ENCODE data around the gene ATP6V0C. TPM values are rescaled to one million over a fixed set of nuclear protein-coding genes. Genes with fewer than 3 reads are reported as not detected.

The ATP6V0C gene
- total RNA-seq, 1 donor from 2014 or later = 113 TPM

DNA sequence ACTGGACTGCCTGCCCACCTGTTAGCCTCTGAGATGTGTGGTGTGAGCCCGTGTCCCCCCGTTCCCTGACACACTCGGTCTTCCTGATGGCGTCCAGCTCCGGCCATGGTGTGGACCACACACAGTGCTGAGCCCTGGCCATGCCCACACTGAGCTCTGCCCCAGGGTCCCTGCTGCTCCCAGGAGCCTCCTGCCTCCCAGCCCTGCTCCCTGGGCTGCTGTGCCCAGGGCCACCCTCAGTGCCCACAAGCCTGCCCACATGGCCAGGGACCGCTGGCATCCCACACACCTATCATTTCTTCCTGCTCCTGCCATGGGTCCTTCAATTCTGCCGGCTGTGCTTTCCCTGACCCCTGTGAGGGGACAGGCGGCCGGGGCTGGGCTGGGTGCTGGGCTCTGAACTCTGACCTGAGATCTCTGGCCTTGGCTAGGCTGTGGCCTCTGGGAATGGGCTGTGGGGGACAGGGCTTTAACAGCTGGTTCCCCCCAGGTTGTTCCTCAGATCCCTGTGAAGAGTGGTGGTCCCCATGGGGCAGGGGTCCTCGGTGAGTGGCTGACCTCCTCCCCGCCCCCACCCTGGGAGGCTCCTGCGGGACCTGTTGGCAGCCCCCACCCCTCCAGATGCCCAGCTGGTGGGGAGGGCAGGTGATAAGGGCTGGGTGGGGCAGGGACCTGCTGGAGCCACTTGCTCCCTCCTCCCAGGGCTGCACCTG, 13.5 kb downstream of the ATP6V0C start:
- intact Hi-C loops (cut with micrococcal nuclease) = no loop called here

DNA sequence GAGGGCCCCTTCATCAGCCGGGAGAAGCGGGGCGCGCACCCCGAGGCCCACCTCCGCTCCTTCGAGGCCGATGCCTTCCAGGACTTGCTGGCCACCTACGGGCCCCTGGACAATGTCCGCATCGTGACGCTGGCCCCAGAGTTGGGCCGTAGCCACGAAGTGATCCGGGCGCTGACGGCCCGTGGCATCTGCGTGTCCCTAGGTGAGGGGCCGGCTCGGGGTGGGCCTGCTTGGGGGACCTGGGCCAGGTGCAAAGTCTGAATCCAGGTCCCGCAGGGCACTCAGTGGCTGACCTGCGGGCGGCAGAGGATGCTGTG, 14.0 kb downstream of the ATP6V0C start:
- intact Hi-C loops (cut with micrococcal nuclease) = no loop called here

DNA sequence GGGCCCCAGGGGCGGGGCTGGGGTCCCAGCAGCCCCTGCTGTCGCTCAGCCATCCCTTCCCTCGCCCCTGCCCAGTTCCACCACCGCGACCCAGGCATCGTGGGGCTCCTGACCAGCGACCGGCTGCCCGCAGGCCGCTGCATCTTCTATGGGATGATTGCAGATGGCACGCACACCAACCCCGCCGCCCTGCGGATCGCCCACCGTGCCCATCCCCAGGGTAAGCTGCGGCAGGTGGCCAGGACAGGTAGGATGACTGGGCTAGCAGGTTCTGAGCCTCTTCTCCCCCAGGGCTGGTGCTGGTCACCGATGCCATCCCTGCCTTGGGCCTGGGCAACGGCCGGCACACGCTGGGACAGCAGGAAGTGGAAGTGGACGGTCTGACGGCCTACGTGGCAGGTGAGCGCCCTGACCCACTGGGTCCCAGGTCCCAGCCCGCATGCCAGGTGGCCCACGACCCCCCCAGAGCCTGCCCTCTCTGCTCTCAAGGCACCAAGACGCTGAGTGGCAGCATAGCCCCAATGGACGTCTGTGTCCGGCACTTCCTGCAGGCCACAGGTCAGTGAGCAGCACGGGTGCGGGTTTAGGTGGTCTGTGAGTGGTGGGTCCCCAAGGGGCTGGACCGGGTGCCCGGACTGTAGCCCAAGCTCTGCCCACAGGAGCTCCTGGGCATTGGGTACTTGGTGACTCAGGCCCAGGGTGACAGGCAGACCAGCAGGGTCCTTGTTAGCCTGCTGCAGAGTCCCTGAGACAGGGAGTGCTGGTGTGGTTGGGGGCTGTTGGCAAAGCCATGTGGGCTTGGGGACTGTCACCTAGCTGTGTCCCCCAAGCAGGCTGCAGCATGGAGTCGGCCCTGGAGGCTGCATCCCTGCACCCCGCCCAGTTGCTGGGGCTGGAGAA, 14.7 kb downstream of the ATP6V0C start:
- intact Hi-C loops (cut with micrococcal nuclease) = no loop called here

DNA sequence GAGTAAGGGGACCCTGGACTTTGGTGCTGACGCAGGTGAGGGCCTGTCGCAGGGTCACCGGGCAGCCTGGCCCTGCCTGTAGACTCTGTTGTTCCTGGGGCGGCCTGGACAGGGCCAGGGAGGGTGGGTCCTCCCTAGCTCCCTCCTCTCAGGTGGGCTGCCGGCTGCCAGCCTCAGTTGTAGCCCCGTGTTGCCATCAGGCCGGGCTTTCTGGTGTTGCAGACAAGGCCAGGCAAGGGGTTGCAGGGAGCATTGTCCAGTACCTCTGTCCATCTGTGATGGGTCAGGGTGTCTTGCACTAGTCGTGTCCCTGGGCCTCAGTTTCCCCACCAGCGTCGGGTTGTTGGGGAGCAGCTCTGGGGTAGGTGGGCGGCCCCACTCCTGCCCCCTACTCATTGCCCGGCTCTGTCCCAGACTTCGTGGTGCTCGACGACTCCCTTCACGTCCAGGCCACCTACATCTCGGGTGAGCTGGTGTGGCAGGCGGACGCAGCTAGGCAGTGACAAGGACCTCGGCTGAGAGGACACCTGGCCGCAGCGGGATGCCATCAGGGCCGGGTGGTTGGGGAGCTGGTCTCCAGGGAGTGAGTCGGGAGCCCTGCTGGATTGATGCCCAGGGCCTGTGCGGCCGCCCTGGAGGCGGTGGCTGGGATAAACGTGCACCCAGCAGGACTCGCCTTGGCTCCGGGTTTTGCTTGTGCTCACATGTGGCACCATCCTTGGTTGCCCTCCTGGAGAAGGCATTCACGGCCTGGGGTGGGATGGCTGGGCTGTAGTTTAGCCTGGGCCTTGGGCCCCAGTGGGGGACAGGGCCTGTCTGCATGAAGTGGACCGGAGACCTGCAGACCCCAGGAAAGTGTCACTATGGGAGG, 15.5 kb downstream of the ATP6V0C start:
- intact Hi-C loops (cut with micrococcal nuclease) = no loop called here

DNA sequence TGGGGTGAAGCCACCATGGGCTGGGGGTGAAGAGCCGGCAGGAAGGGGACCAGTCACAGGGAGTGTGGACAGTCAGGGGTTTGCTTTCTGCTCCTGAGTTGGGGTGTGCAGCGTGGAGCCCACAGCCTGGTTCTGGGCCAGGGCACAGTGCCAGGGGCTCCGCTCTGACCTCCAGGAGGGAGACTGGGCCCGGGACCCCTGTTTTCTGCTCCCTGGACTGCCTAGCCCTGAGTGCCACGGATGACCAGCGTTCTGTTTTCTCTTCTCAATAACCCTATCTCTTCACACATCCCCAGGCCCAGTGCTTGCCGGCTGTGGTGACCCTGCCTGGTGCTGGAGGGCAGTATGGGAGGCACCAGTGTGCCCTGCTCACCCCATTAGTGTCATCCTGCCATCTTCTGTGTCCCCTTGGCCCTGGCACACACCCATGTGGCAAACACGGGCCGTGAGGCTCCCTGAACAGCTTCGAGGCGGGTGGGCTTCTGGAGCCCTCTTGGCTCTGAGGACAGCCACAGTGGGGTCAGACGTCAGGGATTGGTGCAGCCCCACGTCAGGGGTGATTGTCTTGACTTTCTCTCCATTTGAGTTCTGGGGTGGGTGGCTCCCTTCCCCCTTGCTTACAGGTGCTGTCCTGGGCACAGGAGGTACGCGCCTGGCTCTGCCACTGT, 16.3 kb downstream of the ATP6V0C start:
- intact Hi-C loops (cut with micrococcal nuclease) = loop anchor here (5.0 to 10.0 kb wide), 3 partner anchors 308 to 535 kb away; partner anchors contain the start of genes E4F1, NTHL1 and TSC2

DNA sequence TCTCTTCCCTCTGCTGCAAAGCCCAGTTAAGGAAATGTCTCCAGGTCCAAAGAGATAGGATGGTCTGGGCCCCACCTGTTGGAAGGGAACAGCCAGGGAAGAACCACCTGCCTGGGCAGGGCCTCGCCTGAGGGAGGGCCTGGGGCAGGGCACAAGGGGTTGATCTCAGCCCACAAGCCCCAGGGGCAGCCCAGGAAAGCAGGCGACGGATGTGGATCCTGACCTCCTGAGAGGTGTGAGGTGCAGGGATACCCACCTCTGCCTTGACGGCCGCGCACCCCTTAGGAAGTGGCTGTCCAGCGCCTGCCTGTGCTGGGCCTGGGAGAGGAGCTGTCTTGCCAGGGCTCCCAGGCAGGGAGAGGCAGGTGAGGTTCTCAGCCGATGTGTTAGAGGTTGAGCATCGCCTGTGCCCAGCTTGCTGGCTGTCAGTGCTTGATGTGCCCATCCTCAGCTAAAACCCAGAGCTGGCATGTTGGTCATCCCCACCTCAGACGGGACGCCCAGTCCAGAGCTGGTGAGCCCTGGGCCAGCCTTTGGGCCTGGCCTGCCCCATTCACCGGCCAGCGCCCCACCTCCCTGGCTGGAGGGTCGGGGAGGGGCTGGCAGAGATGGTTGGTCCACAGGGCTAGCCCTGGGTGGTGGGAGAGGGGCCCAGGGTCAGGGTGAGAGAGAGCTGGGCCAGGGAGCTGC, 17.0 kb downstream of the ATP6V0C start:
- intact Hi-C loops (cut with micrococcal nuclease) = loop anchor here (5.0 to 10.0 kb wide), 3 partner anchors 308 to 536 kb away; partner anchors contain the start of genes E4F1, NTHL1 and TSC2

DNA sequence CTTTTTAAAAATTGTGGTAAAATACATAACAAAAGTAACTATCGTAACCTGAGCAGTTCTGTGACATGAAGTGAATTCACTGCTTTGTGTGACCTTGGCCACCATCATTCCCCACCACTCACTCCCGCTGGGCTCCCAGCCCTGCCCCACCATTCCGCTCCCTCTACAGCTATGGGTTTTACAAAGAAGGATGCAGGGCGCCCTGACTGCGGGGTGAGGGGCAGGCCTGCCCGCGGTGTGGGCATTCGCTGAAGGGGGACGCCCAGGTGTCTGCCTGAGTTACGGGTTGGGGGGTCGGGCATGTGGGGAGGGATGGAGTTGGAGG, 17.6 kb downstream of the ATP6V0C start, which contains the start of gene CEMP1:
Gene CEMP1, minus strand, starts transcription at position 38 of the 325 bp plus-strand sequence. CDS start 335 bp downstream, outside the sequence.
- intact Hi-C loops (cut with micrococcal nuclease) = loop anchor here (5.0 to 10.0 kb wide), 3 partner anchors 309 to 537 kb away; partner anchors contain the start of genes E4F1, NTHL1 and TSC2

DNA sequence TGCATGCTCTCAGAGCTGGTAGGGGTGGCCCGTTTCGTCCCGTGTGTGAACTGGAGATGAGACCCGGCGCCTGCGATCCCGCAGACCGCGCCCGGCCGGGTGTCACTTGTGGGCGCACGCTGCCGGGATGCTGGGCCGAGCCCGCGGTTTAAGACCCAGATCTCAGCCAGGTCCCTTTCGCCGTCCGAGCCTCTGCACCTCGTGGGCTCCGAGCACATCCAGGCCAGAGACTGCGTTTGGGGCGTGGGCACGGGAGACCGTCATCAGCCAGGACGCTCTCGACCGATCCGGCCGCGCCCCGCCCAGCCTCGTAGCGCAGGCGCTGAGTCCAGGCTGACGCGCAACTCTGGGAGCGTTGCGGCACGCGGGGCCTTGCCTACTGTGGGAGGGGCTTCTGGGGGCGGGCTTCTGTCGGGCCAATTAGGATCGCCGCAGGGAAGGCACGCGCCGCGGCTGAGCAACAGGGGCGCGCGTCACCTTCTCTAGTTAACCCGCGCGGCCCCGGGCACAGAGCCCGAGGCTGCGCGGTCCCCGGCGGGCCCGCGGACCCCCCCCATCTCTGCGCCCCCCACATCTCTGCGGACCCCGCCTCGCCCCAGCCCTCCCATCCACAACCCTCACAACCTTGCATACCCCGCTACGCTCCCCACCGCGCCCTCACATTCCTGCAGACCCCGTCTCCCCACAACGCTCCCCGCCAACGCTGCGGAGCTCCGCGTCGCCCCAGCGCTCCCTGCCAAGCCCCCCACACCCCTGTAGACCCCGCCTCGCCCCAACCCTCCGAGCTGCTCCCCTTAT, 18.1 kb downstream of the ATP6V0C start:
- intact Hi-C loops (cut with micrococcal nuclease) = loop anchor here (1.0 to 10.0 kb wide), 9 partner anchors 12 to 537 kb away; partner anchors contain the start of genes AMDHD2, ATP6V0C, CCNF and E4F1

DNA sequence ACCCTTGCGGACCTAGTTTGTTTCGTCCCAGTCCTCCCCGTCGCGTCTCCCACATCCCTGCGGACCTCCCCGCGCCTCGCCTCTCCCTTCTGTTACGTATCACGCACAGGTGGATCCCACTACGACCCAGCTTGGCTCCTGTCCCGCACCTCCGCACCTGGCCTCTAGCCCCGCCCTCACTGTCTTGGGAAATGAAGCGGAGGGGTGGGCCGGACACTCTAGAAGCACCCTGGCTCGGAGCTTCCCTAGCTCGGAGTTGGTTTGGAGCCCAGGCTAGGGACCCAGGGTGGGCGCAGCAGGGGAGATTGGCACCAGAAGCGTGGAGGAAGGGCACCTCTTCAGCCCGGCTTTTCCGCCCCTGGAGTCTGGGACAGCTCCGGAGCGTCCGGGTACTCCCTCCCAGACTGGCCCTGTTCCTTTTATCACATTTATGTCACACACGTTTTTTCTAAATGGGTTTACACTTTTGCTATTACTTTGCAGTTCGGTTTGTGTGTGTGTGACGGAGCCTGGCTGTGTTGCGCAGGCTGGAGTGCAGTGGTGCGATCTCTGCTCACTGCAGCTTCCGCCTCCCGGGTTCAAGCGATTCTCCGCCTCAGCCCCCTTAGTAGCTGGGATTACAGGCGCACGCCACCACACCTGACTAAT, 18.9 kb downstream of the ATP6V0C start:
- intact Hi-C loops (cut with micrococcal nuclease) = loop anchor here (1.0 to 10.0 kb wide), 9 partner anchors 12 to 538 kb away; partner anchors contain the start of genes AMDHD2, ATP6V0C, CCNF and E4F1

DNA sequence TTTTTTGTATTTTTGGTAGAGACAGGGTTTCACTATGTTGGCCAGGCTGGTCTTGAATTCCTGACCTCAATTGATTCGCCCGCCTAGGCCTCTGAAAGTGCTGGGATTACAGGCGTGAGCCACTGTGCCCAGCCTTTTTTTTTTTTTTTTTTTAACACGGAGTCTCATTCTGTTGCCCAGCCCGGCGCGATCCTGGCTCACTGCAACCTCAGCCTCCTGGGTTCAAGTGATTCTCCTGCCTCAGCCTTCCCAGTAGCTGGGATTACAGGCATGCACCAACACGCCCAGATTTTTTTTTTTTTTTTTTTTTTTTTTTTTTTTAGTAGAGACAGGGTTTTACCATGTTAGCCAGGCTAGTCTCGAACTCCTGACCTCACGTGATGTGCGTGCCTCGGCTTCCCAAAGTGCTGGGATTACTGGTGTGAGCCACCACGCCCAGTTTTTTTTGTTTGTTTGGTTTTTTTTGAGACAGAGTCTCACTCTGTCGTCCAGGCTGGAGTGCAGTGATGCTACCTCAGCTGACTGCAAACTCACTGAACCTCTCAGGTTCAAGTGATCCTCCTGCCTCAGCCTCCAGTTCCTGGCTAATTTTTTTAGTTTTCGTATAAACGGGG, 19.5 kb downstream of the ATP6V0C start:
- intact Hi-C loops (cut with micrococcal nuclease) = loop anchor here (2.0 to 10.0 kb wide), 5 partner anchors 72 to 538 kb away; partner anchors contain the start of genes E4F1, NTHL1, SRRM2 and TEDC2

DNA sequence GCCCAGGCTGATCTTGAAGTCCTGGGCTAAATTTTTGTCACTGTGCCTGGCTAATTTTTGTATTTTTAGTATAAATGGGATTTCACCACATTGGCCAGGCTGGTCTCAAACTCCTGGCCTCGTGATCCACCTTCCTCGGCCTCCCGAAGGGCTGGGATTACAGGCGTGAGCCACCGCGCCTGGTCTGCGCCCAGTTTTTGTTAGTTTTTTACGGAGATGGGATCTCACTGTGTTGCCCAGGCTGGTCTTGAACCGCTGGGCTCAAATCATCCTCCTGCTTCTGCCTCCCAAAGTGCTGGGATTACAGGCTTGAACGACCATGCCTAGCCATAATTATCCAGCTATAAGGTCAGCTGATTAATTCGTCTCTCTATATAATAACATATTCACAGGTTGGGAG, 20.2 kb downstream of the ATP6V0C start:
- intact Hi-C loops (cut with micrococcal nuclease) = loop anchor here (2.0 to 10.0 kb wide), 5 partner anchors 73 to 539 kb away; partner anchors contain the start of genes E4F1, NTHL1, SRRM2 and TEDC2

DNA sequence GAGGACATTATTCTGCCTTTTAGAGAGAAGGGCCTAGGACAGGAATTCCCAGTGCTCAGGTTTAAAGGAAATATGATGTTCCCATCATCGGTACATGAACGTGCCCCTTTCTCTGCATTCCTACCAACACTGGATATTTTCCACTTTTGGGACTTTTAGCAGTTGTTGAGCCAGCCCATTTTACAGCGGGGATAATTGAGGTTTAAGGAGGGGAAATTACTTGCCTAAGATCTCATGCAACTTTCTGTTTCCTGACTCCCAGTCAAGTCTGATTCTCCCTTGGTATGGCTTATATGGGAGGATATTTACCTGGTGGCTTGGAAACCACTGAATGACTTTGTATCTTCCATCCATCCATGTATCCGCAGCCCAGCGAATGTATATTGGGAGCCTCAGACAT, 20.6 kb downstream of the ATP6V0C start:
- intact Hi-C loops (cut with micrococcal nuclease) = loop anchor here (5.0 to 10.0 kb wide), 3 partner anchors 312 to 540 kb away; partner anchors contain the start of genes E4F1, NTHL1 and TSC2

DNA sequence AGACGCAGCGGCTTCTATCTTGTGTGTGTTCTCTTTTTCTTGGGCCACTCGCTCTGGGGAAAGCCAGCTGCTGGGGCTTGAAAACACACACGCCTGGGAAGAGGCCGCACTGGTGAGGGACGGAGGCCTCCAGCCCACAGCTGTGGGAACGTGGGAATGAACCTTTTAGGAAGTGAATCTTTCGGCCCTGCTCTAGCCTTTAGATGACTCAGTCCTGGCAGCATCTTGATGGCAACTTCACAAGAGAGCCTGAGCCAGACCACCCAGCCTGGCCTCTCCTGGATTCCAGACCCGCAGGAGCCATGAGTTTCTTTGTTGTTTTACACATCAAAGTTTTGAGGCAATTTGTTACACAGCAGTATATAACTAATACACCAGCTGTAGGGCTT, 21.9 kb downstream of the ATP6V0C start:
- intact Hi-C loops (cut with micrococcal nuclease) = loop anchor here (5.0 to 10.0 kb wide), 2 partner anchors 541 to 923 kb away; partner anchors contain the start of genes CRAMP1 and IFT140

DNA sequence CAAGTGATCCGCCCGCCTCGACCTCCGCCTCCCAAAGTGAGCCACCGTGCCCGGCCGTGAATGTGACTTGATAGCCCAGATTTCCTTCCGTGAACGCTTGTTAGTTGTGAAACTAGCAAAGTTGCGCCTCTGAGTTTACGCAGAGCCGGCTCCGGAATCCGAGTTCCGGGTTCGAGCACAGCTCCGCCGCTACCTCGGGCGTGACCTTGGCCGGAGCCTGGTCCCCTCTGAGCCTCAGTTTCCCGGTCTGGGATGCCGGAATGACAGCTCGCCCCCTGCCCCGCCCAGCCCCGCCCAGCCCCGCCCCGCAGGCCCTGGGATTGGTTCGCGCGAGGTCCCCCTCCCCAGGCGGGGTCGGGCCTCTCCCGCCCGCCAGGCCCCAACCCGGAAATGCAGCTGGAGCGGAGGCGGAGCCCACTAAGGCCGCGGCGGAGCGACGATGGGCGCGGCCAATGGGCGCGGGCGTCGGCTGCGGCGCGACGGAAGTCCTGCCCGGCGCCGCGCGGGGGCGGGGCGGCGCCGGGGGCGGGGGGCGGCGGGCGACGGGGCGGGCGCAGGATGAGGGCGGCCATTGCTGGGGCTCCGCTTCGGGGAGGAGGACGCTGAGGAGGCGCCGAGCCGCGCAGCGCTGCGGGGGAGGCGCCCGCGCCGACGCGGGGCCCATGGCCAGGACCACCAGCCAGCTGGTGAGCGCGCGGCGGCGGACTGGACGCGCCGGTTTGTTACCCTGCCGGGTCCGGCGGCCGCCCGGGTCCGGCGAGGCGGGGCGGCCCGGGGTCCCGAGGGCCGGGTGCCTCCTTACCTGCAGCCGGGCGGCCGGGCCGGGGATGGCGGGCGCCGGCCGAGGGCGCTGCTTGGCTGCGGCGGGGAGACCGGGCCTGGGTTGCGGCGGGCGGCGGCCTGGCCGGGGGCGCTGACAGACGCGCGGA, 24.0 kb downstream of the ATP6V0C start, which contains the start of gene PDPK1:
Gene PDPK1, plus strand, starts transcription at position 571 of the 929 bp plus-strand sequence. Its CDS starts 92 bp downstream, at position 663.
- intact Hi-C loops (cut with micrococcal nuclease) = loop anchor here (1.0 to 10.0 kb wide), 7 partner anchors 24 to 925 kb away; partner anchors contain the start of genes ATP6V0C, CRAMP1, IFT140 and KCTD5

DNA sequence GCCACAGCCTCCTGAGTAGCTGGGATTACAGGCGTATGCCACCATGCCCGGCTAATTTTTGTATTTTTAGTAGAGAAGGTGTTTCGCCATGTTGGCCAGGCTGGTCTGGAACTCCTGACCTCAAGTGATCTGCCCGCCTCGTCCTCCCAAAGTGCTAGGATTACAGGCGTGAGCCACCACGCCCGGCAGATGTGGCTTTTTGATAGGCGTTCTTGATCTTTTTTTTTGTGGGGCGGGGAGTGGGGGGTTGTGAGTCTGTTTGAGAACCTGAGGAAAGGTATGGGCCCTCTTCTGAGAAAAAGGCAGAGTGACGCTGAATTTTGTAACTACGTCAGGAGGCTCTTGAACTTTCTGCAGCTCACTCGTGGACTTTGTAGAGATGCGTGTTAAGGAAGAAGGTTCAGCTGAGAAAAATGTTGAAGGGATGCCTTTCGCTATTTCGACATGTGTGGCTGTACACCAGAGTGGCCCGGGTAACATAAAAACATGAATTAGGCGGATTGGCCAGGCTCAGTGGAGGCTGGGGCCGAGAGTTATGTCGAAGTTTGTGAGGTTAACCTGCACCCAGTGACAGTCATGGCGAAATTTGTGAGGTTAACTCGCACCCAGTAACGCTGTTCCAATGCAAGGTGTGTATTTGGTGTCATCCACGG, 25.6 kb downstream of the ATP6V0C start:
- intact Hi-C loops (cut with micrococcal nuclease) = loop anchor here (5.0 to 10.0 kb wide), 2 partner anchors 545 to 927 kb away; partner anchors contain the start of genes CRAMP1 and IFT140

Data from T-helper 1 cell treated with Interleukin-12 subunit alpha and Interleukin-12 subunit beta and Interleukin-4 antibody, amounts not matched to agents 30 ng/mL and 1 ng/mL, for 36 hours (primary cell).